Measurements from ENCODE around the gene EDEM2. TPM values are rescaled to one million over a fixed set of nuclear protein-coding genes. Genes with fewer than 3 reads are reported as not detected.
"Not testable (repeated sequence)": the region's sequence is repeated elsewhere in the genome, so short reads cannot be mapped to it uniquely, and the experiment has no call there.

The EDEM2 gene
- total RNA-seq, 1 experiment from 2014 or later, result 22.8 TPM

DNA sequence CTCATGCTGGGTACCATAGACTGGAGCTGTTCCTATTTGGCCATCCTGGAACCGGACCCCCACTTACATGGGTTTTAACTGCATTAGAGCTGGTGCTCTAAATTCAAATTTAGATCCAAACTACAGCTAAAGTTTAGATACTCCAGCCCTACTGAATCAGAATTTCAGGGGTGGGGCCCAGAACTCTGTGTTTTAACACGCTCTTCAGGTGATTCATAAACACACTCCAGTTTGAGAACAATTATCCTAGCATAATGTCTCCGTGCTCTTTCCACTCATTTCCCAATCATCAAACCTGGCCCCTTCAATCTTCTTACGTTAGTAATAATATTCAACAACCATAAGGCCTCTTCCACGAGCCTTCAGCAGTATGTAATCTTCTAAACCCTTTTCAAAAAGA is 69.8 kb downstream of the EDEM2 start (continued):
- TF ChIP-seq, protein P1, sequence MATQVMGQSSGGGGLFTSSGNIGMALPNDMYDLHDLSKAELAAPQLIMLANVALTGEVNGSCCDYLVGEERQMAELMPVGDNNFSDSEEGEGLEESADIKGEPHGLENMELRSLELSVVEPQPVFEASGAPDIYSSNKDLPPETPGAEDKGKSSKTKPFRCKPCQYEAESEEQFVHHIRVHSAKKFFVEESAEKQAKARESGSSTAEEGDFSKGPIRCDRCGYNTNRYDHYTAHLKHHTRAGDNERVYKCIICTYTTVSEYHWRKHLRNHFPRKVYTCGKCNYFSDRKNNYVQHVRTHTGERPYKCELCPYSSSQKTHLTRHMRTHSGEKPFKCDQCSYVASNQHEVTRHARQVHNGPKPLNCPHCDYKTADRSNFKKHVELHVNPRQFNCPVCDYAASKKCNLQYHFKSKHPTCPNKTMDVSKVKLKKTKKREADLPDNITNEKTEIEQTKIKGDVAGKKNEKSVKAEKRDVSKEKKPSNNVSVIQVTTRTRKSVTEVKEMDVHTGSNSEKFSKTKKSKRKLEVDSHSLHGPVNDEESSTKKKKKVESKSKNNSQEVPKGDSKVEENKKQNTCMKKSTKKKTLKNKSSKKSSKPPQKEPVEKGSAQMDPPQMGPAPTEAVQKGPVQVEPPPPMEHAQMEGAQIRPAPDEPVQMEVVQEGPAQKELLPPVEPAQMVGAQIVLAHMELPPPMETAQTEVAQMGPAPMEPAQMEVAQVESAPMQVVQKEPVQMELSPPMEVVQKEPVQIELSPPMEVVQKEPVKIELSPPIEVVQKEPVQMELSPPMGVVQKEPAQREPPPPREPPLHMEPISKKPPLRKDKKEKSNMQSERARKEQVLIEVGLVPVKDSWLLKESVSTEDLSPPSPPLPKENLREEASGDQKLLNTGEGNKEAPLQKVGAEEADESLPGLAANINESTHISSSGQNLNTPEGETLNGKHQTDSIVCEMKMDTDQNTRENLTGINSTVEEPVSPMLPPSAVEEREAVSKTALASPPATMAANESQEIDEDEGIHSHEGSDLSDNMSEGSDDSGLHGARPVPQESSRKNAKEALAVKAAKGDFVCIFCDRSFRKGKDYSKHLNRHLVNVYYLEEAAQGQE (IDR thresholded peaks at IDR 0.05; ENCODE audit: low read depth), result no peak
- TF ChIP-seq POLR2A (IDR thresholded peaks at IDR 0.05; ENCODE audit: borderline replicate concordance, extremely low read depth, insufficient read depth, insufficient read length) (no peak), ZFX (IDR thresholded peaks at IDR 0.05) (no peak), CBX3 (IDR thresholded peaks at IDR 0.05; ENCODE audit: low read depth) (no peak), SRF (IDR thresholded peaks at IDR 0.05; ENCODE audit: low read depth) (no peak), SIN3A (IDR thresholded peaks at IDR 0.05; ENCODE audit: low read depth) (no peak), ZNF274 (IDR thresholded peaks at IDR 0.05; ENCODE audit: low read depth, low read length) (no peak), RAD21 (IDR thresholded peaks at IDR 0.05; ENCODE audit: low read depth) (no peak)
- TF ChIP-seq, protein P2, sequence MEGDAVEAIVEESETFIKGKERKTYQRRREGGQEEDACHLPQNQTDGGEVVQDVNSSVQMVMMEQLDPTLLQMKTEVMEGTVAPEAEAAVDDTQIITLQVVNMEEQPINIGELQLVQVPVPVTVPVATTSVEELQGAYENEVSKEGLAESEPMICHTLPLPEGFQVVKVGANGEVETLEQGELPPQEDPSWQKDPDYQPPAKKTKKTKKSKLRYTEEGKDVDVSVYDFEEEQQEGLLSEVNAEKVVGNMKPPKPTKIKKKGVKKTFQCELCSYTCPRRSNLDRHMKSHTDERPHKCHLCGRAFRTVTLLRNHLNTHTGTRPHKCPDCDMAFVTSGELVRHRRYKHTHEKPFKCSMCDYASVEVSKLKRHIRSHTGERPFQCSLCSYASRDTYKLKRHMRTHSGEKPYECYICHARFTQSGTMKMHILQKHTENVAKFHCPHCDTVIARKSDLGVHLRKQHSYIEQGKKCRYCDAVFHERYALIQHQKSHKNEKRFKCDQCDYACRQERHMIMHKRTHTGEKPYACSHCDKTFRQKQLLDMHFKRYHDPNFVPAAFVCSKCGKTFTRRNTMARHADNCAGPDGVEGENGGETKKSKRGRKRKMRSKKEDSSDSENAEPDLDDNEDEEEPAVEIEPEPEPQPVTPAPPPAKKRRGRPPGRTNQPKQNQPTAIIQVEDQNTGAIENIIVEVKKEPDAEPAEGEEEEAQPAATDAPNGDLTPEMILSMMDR (IDR thresholded peaks at IDR 0.05 in 2 of 3, conservative IDR thresholded peaks at IDR 0.05 in 1 of 3; ENCODE audit: borderline replicate concordance in 1 of 3, insufficient read depth in 1 of 3, low read depth in 2 of 3, low read length in 2 of 3), result no peak

DNA sequence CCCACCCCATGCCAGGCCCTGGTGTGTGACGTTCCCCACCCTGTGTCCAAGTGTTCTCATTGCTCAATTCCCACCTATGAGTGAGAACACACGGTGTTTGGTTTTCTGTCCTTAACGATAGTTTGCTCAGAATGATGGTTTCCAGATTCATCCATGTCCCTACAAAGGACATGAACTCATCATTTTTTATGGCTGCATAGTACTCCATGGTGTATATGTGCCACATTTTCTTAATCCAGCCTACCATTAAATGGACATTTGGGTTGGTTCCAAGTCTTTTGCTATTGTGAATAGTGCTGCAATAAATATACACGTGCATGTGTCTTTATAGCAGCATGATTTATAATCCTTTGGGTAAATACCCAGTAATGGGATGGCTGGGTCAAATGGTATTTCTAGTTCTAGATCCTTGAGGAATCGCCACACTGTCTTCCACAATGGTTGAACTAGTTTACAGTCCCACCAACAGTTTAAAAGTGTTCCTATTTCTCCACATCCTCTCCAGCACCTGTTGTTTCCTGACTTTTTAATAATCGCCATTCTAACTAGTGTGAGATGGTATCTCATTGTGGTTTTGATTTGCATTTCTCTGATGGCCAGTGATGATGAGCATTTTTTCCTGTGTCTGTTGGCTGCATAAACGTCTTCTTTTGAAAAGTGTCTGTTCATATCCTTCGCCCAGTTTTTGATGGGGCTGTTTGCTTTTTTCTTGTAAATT is 75.5 kb downstream of the EDEM2 start:
- H3K79me2 ChIP-seq (ENCODE audit: insufficient read depth, low read length), result peaks cover 24% of the 10 kb centered on the region
- BruUV-seq (replicated peaks); H3K9me3 ChIP-seq (ENCODE audit: control insufficient read depth in 1 of 2, insufficient read depth in 1 of 2, low read depth in 1 of 2, low read length in 2 of 2); H3K27me3 ChIP-seq (ENCODE audit: insufficient read depth, low read length); H3K9me2 ChIP-seq (ENCODE audit: insufficient read depth); RAD21 ChIA-PET (ENCODE audit: low non-redundant PET in 1 of 2, low total read pairs in 2 of 2, uncharacterized antibody in 2 of 2, unreplicated experiment in 2 of 2); ATAC-seq; intact Hi-C loops (cut with micrococcal nuclease); H3K27ac ChIP-seq (ENCODE audit: low read depth, low read length); DNase-seq (ENCODE audit: low read depth, low spot score); H3K9ac ChIP-seq (ENCODE audit: low read length); H3K36me3 ChIP-seq (ENCODE audit: control insufficient read depth in 1 of 2, insufficient read depth in 2 of 2, low read length in 2 of 2); POLR2A ChIA-PET; CTCF ChIA-PET; H2AFZ ChIP-seq (ENCODE audit: low read depth, low read length, poor library complexity, severe bottlenecking); H3K4me3 ChIP-seq (replicated peaks in 1 of 2; ENCODE audit: low read depth in 1 of 2, low read length in 2 of 2); H4K20me1 ChIP-seq (ENCODE audit: insufficient read depth); H3K4me1 ChIP-seq (ENCODE audit: control insufficient read depth in 1 of 2, insufficient read depth in 2 of 2, low read length in 2 of 2); H3K4me2 ChIP-seq (ENCODE audit: low read length): not testable (repeated sequence)

All from HCT116 (cell line).